HEK293T (cell line): ENCODE results near the gene CNN3.

Experiments
- ELF4 ChIP-seq: fragments of 450-650 bp; IDR thresholded peaks from 2 replicates; pipeline ENCODE4 v1.6.1; 2017; ENCODE audit warnings: antibody characterized with exemption
- HDGF ChIP-seq: fragments of 450-650 bp; IDR thresholded peaks from 2 replicates; pipeline ENCODE4 v1.6.1; 2017; ENCODE audit warnings: antibody characterized with exemption, borderline replicate concordance

DNA sequence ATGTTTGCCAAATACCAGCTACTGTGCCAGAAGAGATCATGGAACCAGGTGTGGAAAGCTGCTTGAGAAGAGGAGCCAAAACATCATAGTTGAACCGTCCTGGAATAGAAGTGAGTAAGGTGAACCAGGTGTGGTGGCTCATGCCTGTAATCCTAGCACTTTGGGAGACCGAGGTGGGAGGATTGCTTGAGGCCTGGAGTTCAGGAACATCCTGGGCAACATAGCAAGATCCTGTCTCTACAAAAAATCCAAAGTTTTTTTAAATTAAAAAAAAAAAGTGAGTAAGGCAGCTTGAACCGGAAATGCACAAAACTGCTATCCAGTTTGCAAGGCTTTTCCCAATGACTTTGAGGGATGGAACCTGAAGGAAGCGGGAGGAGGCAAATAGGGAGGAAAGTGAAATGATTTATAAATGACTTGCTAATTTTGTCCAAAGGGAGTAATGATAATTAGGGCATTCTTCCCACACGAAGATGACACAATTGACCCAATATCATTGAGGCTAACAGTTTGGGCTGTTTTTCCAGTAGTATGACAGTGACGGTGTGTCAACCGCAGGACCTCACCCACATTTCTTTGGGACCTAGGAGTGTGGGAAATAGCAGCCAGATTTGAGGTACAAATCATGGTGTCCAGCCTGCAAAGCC, 1.5 kb upstream of the CNN3 start:
- TF ChIP-seq ELF4 (no peak), HDGF (no peak)
